ENCODE data around the gene GATA2. TPM values are rescaled to one million over a fixed set of nuclear protein-coding genes. Genes with fewer than 3 reads are reported as not detected.

GATA2 gene
- total RNA-seq, 1 experiment from 2014 or later: 12.5 TPM

GRCh38 chr3:128485282-128486204 is 7.5 kb downstream of the GATA2 start:
- TF ChIP-seq CTCF (IDR thresholded peaks at IDR 0.05; ENCODE audit: insufficient read depth in 1 of 2, low read depth in 1 of 2, low read length in 1 of 2, severe bottlenecking in 1 of 2, unreplicated experiment in 1 of 2): no peak
- H3K4me3 Mint-ChIP-seq (ENCODE audit: unreplicated experiment): peak overlapping the region; percentile 93
- H3K27me3 Mint-ChIP-seq (ENCODE audit: insufficient read depth, unreplicated experiment): no peaks in the 10 kb centered on the region
- no peaks in the 10 kb centered on the region for H3K4me1 Mint-ChIP-seq (ENCODE audit: low read depth, unreplicated experiment)
- ChIA-PET CTCF (interaction anchor here (0.5 kb wide), 1 partner anchor 158 kb away, joined by 4 read pairs; no protein-coding TSS in a partner anchor), POLR2A (no interaction called here)
- Histone ChIP-seq H3K4me1 (peaks cover 10% of the 10 kb centered on the region), H3K4me3 (ENCODE audit: low read depth, low read length) (no peak overlapping the region), H3K9me3 (no peaks in the 10 kb centered on the region), H3K36me3 (ENCODE audit: control insufficient read depth, insufficient read depth, low read length) (no peaks in the 10 kb centered on the region), H3K27me3 (replicated peaks; ENCODE audit: control insufficient read depth, insufficient read depth, low read length) (no peaks in the 10 kb centered on the region)
- H3K27ac Mint-ChIP-seq (ENCODE audit: unreplicated experiment): no peak overlapping the region
- DNase-seq: no peak
- H3K36me3 Mint-ChIP-seq (ENCODE audit: insufficient read depth, unreplicated experiment): peaks cover 9% of the 10 kb centered on the region
- no peaks in the 10 kb centered on the region for H3K9me3 Mint-ChIP-seq (ENCODE audit: unreplicated experiment)
- intact Hi-C loops (cut with micrococcal nuclease; ENCODE audit: unreplicated experiment): no loop called here
- BruUV-seq (replicated peaks): no TSS peak

GRCh38 chr3:128484404-128485281 is 8.4 kb downstream of the GATA2 start:
- no peaks in the 10 kb centered on the region for H3K9me3 Mint-ChIP-seq (ENCODE audit: unreplicated experiment)
- H3K4me1 Mint-ChIP-seq (ENCODE audit: low read depth, unreplicated experiment): no peaks in the 10 kb centered on the region
- H3K27ac Mint-ChIP-seq (ENCODE audit: unreplicated experiment): no peak overlapping the region
- Histone ChIP-seq H3K36me3 (ENCODE audit: control insufficient read depth, insufficient read depth, low read length) (no peaks in the 10 kb centered on the region), H3K4me1 (0 out of 2 replicates have a peak, but pooled peaks cover 4% of the 10 kb centered on the region), H3K27me3 (replicated peaks; ENCODE audit: control insufficient read depth, insufficient read depth, low read length) (no peaks in the 10 kb centered on the region), H3K4me3 (ENCODE audit: low read depth, low read length) (no peak overlapping the region), H3K9me3 (no peaks in the 10 kb centered on the region)
- no TSS peak for BruUV-seq (replicated peaks)
- no peak for TF ChIP-seq CTCF (IDR thresholded peaks at IDR 0.05; ENCODE audit: insufficient read depth in 1 of 2, low read depth in 1 of 2, low read length in 1 of 2, severe bottlenecking in 1 of 2, unreplicated experiment in 1 of 2)
- peaks cover 9% of the 10 kb centered on the region for H3K36me3 Mint-ChIP-seq (ENCODE audit: insufficient read depth, unreplicated experiment)
- POLR2A ChIA-PET: no interaction called here
- DNase-seq: no peak
- CTCF ChIA-PET: no interaction called here
- intact Hi-C loops (cut with micrococcal nuclease; ENCODE audit: unreplicated experiment): no loop called here
- peak overlapping the region; percentile 45 for H3K4me3 Mint-ChIP-seq (ENCODE audit: unreplicated experiment)
- H3K27me3 Mint-ChIP-seq (ENCODE audit: insufficient read depth, unreplicated experiment): no peaks in the 10 kb centered on the region

GRCh38 chr3:128483657-128484403 is 9.2 kb downstream of the GATA2 start:
- Histone ChIP-seq H3K4me3 (ENCODE audit: low read depth, low read length) (no peak overlapping the region), H3K36me3 (ENCODE audit: control insufficient read depth, insufficient read depth, low read length) (no peaks in the 10 kb centered on the region), H3K27me3 (replicated peaks; ENCODE audit: control insufficient read depth, insufficient read depth, low read length) (no peaks in the 10 kb centered on the region), H3K4me1 (0 out of 2 replicates have a peak, but pooled peaks cover 4% of the 10 kb centered on the region), H3K9me3 (no peaks in the 10 kb centered on the region)
- no peak overlapping the region for H3K4me3 Mint-ChIP-seq (ENCODE audit: unreplicated experiment)
- BruUV-seq (replicated peaks): no TSS peak
- TF ChIP-seq CTCF (IDR thresholded peaks at IDR 0.05; ENCODE audit: insufficient read depth in 1 of 2, low read depth in 1 of 2, low read length in 1 of 2, severe bottlenecking in 1 of 2, unreplicated experiment in 1 of 2): no peak
- no peaks in the 10 kb centered on the region for H3K27me3 Mint-ChIP-seq (ENCODE audit: insufficient read depth, unreplicated experiment)
- no peak for DNase-seq
- POLR2A ChIA-PET: no interaction called here
- H3K27ac Mint-ChIP-seq (ENCODE audit: unreplicated experiment): peak overlapping the region; percentile 71
- H3K36me3 Mint-ChIP-seq (ENCODE audit: insufficient read depth, unreplicated experiment): peaks cover 8% of the 10 kb centered on the region
- H3K4me1 Mint-ChIP-seq (ENCODE audit: low read depth, unreplicated experiment): no peaks in the 10 kb centered on the region
- intact Hi-C loops (cut with micrococcal nuclease; ENCODE audit: unreplicated experiment): no loop called here
- H3K9me3 Mint-ChIP-seq (ENCODE audit: unreplicated experiment): no peaks in the 10 kb centered on the region
- CTCF ChIA-PET: no interaction called here

All from Caco-2 (cell line).